IMR-90 (cell line): ENCODE data around the gene PTGR3. TPM values are rescaled to one million over a fixed set of nuclear protein-coding genes. Genes with fewer than 3 reads are reported as not detected.
A peak's percentile ranks its signal among the peaks of the same experiment; 100 is the strongest.

ENCODE experiments used
- ATAC-seq: fragments of 200-7000 bp; cut with Tn5 transposase; 2 replicates; pipeline ENCODE4 v1.9.1; 2020; ENCODE audit warnings: low read depth, mild to moderate bottlenecking, moderate library complexity
- Bru-seq: library from RNA; stranded (reverse); fragments of 400-500 nt; gene quantifications from one replicate; lab custom pipeline; 2021; lab: Mats Ljungman, UMichigan
- BruChase-seq, 2 experiments: library from RNA; stranded (reverse); fragments of 400-500 nt; gene quantifications; one replicate each; lab custom pipeline; 2021; lab: Mats Ljungman, UMichigan
- BruUV-seq: library from RNA; stranded (reverse); fragments of 400-500 nt; replicated peaks from 2 replicates; lab custom pipeline; 2021; lab: Mats Ljungman, UMichigan
- CTCF ChIA-PET: fragments of 300-600 bp; formaldehyde crosslinking; extraction: SDS; loops from one replicate; lab custom pipeline; 2021; ENCODE audit warnings: antibody characterized with exemption; lab: Yijun Ruan, JAX
- POLR2A ChIA-PET: fragments of 300-600 bp; sonication (Branson Sonifier 250); formaldehyde crosslinking; loops from one replicate; lab custom pipeline; 2022; ENCODE audit warnings: antibody characterized with exemption; ENCODE audit not compliant: unreplicated experiment; lab: Charles Lee
- DNase-seq: peaks from one replicate; pipeline ENCODE4 v3.0.0; 2013
- H2AFZ ChIP-seq: replicated peaks from 2 replicates; pipeline ENCODE3; 2013; ENCODE audit warnings: low read length, mild to moderate bottlenecking; ENCODE audit not compliant: poor library complexity
- H2AK5ac ChIP-seq: 2 replicates; pipeline ENCODE4 v1.6.1; 2013; ENCODE audit warnings: low read depth, low read length, inconsistent platforms
- H2AK9ac ChIP-seq: replicated peaks from 2 replicates; pipeline ENCODE3; 2013; ENCODE audit warnings: mild to moderate bottlenecking, low read depth, low read length, moderate library complexity; ENCODE audit not compliant: poor library complexity
- H2BK120ac ChIP-seq: 2 replicates; pipeline ENCODE4 v1.6.1; 2013; ENCODE audit warnings: low read depth, low read length, inconsistent platforms
- H2BK15ac ChIP-seq: 3 replicates; pipeline ENCODE4 v1.6.1; 2013; ENCODE audit warnings: low read depth, low read length, inconsistent platforms
- H2BK20ac ChIP-seq: 2 replicates; pipeline ENCODE4 v1.6.1; 2013; ENCODE audit warnings: low read depth, mild to moderate bottlenecking, inconsistent platforms, low read length, moderate library complexity
- H2BK5ac ChIP-seq: 2 replicates; pipeline ENCODE4 v1.6.1; 2013; ENCODE audit warnings: mild to moderate bottlenecking, low read depth, low read length, inconsistent platforms; ENCODE audit not compliant: poor library complexity, severe bottlenecking
- H3K14ac ChIP-seq: replicated peaks from 2 replicates; pipeline ENCODE4 v1.6.1; 2013; ENCODE audit warnings: low read depth, low read length, inconsistent platforms
- H3K18ac ChIP-seq: 2 replicates; pipeline ENCODE4 v1.6.1; 2013; ENCODE audit warnings: low read depth, low read length, control low read depth
- H3K23ac ChIP-seq: 2 replicates; pipeline ENCODE4 v1.6.1; 2013; ENCODE audit warnings: low read depth, low read length, inconsistent platforms
- H3K27ac ChIP-seq: 2 replicates; pipeline ENCODE4 v1.5.1; 2013; ENCODE audit warnings: mild to moderate bottlenecking, control low read depth, low read length; ENCODE audit not compliant: insufficient read depth
- H3K27me3 ChIP-seq: 2 replicates; pipeline ENCODE4 v1.6.1; 2013; ENCODE audit warnings: low read length; ENCODE audit not compliant: control insufficient read depth, insufficient read depth
- H3K36me3 ChIP-seq: 2 replicates; pipeline ENCODE4 v1.6.1; 2013; ENCODE audit warnings: low read length, mixed read lengths; ENCODE audit not compliant: control insufficient read depth, insufficient read depth
- H3K4ac ChIP-seq: 2 replicates; pipeline ENCODE4 v1.6.1; 2013; ENCODE audit warnings: low read depth, low read length, inconsistent platforms
- H3K4me1 ChIP-seq: 2 replicates; pipeline ENCODE4 v1.6.1; 2013; ENCODE audit warnings: low read length, mixed read lengths; ENCODE audit not compliant: control insufficient read depth, insufficient read depth
- H3K4me2 ChIP-seq: 2 replicates; pipeline ENCODE4 v1.6.1; 2013; ENCODE audit warnings: low read depth, mild to moderate bottlenecking, control low read depth, low read length, moderate library complexity
- H3K4me3 ChIP-seq: 2 replicates; pipeline ENCODE4 v1.5.1; 2013; ENCODE audit warnings: low read depth, mild to moderate bottlenecking, control low read depth, low read length, moderate library complexity; ENCODE audit not compliant: insufficient read depth
- H3K56ac ChIP-seq: 2 replicates; pipeline ENCODE4 v1.6.1; 2013; ENCODE audit warnings: low read length, inconsistent platforms; ENCODE audit not compliant: insufficient read depth; ENCODE audit errors: extremely low read depth
- H3K79me1 ChIP-seq, 2 experiments: 2 replicates each; pipeline ENCODE4 v1.6.1; 2013; ENCODE audit warnings: low read length in 2 of 2, inconsistent platforms in 1 of 2, low read depth in 1 of 2
- H3K9ac ChIP-seq: 2 replicates; pipeline ENCODE4 v1.6.1; 2013; ENCODE audit warnings: low read depth, low read length, control low read depth
- H3K9me1 ChIP-seq: 2 replicates; pipeline ENCODE4 v1.6.1; 2013; ENCODE audit warnings: low read length, inconsistent platforms; ENCODE audit not compliant: insufficient read depth
- H3K9me3 ChIP-seq: 2 replicates; pipeline ENCODE4 v1.6.1; 2013; ENCODE audit warnings: low read length; ENCODE audit not compliant: control insufficient read depth, insufficient read depth
- H4K20me1 ChIP-seq: 2 replicates; pipeline ENCODE4 v1.6.1; 2013; ENCODE audit warnings: low read length, inconsistent platforms; ENCODE audit not compliant: insufficient read depth
- H4K5ac ChIP-seq: 2 replicates; pipeline ENCODE4 v1.6.1; 2013; ENCODE audit warnings: mild to moderate bottlenecking, low read depth, low read length, control low read depth
- H4K8ac ChIP-seq, 2 experiments: 2 replicates each; pipeline ENCODE4 v1.6.1; 2013; ENCODE audit warnings: low read depth in 2 of 2, low read length in 2 of 2, control low read depth in 1 of 2, inconsistent platforms in 1 of 2
- H4K91ac ChIP-seq: 2 replicates; pipeline ENCODE4 v1.6.1; 2013; ENCODE audit warnings: low read depth, low read length, inconsistent platforms; ENCODE audit not compliant: insufficient read depth
- BHLHE40 ChIP-seq: fragments of 150-350 bp; IDR thresholded peaks from 2 replicates; pipeline ENCODE4 v1.6.1; 2016; ENCODE audit warnings: mild to moderate bottlenecking, low read depth, low read length
- CTCF ChIP-seq: conservative IDR thresholded peaks from 2 replicates; pipeline ENCODE4 v1.5.1; 2012; ENCODE audit warnings: mild to moderate bottlenecking, low read depth, low read length, improper control_type of control experiment
- MAZ ChIP-seq: IDR thresholded peaks from 2 replicates; pipeline ENCODE4 v1.6.1; 2012; ENCODE audit warnings: low read depth, mild to moderate bottlenecking, low read length, improper control_type of control experiment, moderate library complexity, borderline replicate concordance
- NFE2L2 ChIP-seq: fragments of 150-350 bp; IDR thresholded peaks from 2 replicates; pipeline ENCODE4 v1.6.1; 2016; ENCODE audit warnings: low read depth, mild to moderate bottlenecking, low read length
- RCOR1 ChIP-seq: IDR thresholded peaks from 2 replicates; pipeline ENCODE4 v1.6.1; 2012; ENCODE audit warnings: mild to moderate bottlenecking, low read length, improper control_type of control experiment; ENCODE audit not compliant: insufficient replicate concordance
- SMC3 ChIP-seq: fragments of 150-350 bp; IDR thresholded peaks from 2 replicates; pipeline ENCODE4 v1.6.1; 2016; ENCODE audit warnings: low read depth, mild to moderate bottlenecking, antibody characterized with exemption, low read length, moderate library complexity
- USF2 ChIP-seq: fragments of 150-350 bp; IDR thresholded peaks from 2 replicates; pipeline ENCODE4 v1.6.1; 2017; ENCODE audit warnings: mild to moderate bottlenecking, antibody characterized with exemption, low read length, low read depth
- WGBS, 2 experiments: methylation state at CpG; one replicate each; pipeline versions ENCODE4 v1.1.5 to v1.1.7; 2013; ENCODE audit warnings: missing lambda C conversion rate in 2 of 2; ENCODE audit not compliant: insufficient read length in 1 of 2; ENCODE audit errors: extremely low coverage in 2 of 2; 5-methylcytosine and 5-hydroxymethylcytosine counted together
- dilution Hi-C: fragments of 300-500 bp; cut with HindIII; formaldehyde crosslinking; loops from one replicate; pipeline ENCODE4 v1.14.3; 2018; ENCODE audit warnings: low sequenced_read_pairs; ENCODE audit not compliant: unreplicated experiment
- in situ Hi-C: fragments of 300-500 bp; cut with MboI; formaldehyde crosslinking; loops from 3 replicates; pipeline ENCODE4 v1.14.3; 2019; ENCODE audit warnings: low sequenced_read_pairs, inconsistent platforms, mixed read lengths
- intact Hi-C: fragments of 100-400 bp; cut with micrococcal nuclease; formaldehyde crosslinking; loops from 2 replicates; pipeline ENCODE4 v1.10.0; 2022
- long read RNA-seq: library from polyadenylated mRNA; unstranded; transcript quantifications from one replicate; pipeline ENCODE4 v2.0.0, GENCODE V29; 2021; ENCODE audit not compliant: unreplicated experiment
- polyA plus RNA-seq, 3 experiments: library from polyadenylated mRNA; depleted of rRNA; stranded (reverse); fragments of >200 nt; gene quantifications; 2 replicates each; pipeline ENCODE4 v1.2.3, GENCODE V29; 2012; ENCODE audit warnings: low replicate concordance in 1 of 3
- total RNA-seq: library from RNA; depleted of rRNA; stranded (reverse); fragments of >200 nt; gene quantifications from 2 replicates; pipeline ENCODE4 v1.2.3, GENCODE V29; 2012; rRNA removed

PTGR3 gene, protein sequence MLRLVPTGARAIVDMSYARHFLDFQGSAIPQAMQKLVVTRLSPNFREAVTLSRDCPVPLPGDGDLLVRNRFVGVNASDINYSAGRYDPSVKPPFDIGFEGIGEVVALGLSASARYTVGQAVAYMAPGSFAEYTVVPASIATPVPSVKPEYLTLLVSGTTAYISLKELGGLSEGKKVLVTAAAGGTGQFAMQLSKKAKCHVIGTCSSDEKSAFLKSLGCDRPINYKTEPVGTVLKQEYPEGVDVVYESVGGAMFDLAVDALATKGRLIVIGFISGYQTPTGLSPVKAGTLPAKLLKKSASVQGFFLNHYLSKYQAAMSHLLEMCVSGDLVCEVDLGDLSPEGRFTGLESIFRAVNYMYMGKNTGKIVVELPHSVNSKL
- total RNA-seq: 16.1 and 16.9 TPM in 2 replicates
- 24.6 and 26.4 TPM in 2 replicates for polyA plus RNA-seq (2012; rRNA removed)
- 8.9 and 21.0 TPM in 2 replicates for polyA plus RNA-seq (2012; cell fraction: cytosol; rRNA removed)
- 22.4 and 44.0 TPM in 2 replicates for polyA plus RNA-seq (2012; cell fraction: nucleus; rRNA removed; ENCODE audit: low replicate concordance)
- percentile 72 among the genes with signal in this experiment for Bru-seq, nascent RNA
- percentile 73 among the genes with signal in this experiment for BruChase-seq, experiment 1, labeled RNA remaining after a 6-hour chase
- BruChase-seq, experiment 2, labeled RNA remaining after a 2-hour chase: percentile 93 among the genes with signal in this experiment
- long read RNA-seq, full-length matches to known transcripts: 45 of 49 reads
- long read RNA-seq, partial matches to known transcripts: 0 of 49 reads
- long read RNA-seq, other reads (novel, unspliced or antisense): 4 of 49 reads

DNA sequence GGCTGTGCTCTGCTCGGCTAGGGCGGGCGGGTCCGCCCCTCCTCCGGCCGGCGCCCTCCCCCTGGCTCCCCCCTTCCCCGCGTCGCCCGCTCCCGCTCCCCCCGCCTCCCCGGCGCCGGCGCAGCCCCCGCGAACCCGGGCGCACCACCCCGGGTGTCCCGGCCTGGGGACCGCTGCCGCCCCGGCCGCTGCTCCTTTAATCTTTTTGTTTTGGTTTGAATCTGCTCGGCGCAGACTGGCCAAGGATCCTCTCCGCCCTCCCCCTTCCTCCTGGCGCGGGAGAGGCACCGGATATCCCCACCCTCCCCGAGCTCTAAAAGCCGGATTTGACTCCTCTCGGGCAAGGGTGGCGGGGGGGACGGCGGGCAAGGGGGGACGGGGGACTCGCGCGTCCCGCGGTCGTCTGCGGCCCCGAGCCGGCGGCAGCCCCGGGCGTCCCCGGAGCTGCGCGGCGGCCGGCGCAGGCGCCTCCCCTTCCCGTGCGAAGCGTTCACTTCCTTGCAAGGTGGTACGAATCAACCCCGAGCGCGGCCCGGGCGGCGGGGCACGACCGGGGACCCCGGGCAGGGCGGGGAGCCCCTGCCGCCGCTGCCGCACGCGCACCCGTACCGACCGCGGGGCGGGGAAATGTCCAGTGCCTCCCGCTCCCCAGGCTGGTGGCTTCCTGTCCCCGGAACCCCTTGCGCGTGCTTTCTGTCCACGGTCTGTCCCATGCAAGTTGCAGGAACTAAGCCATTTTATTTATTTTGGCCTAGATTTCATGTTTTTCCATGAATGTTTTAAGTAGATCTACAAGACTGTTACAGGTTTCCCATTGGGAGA lies at the start of gene PTGR3:
PTGR3 (minus strand) TSS at position 11 of the 822 bp plus-strand sequence. CDS start 81 bp downstream, outside the sequence.
- Histone ChIP-seq H4K20me1 (peaks cover 4% of the 10 kb centered on the region; the same call in 1 of the 2 replicates), H3K14ac (peak within 1 kb of the TSS; percentile 85), H3K4ac (peak within 1 kb of the TSS; percentile 84), H2AFZ (peak within 1 kb of the TSS; percentile 89), H3K4me2 (peak within 1 kb of the TSS; percentile 98), H3K79me1 (peaks cover 9 to 29% of the 10 kb centered on the region in 2 experiments), H4K91ac (peak within 1 kb of the TSS; percentile 62), H3K4me1 (peaks cover 5% of the 10 kb centered on the region), H3K4me3 (peak within 1 kb of the TSS; percentile 90), H3K9me1 (no peaks in the 10 kb centered on the region), H2BK20ac (0 out of 2 replicates have a peak within 1 kb of the TSS, but pooled peaks have one; percentile 8), H3K56ac (peak within 1 kb of the TSS; percentile 88), H3K9ac (peak within 1 kb of the TSS; percentile 85), H3K36me3 (no peaks in the 10 kb centered on the region), H2AK9ac (peak within 1 kb of the TSS; percentile 81), H3K27me3 (no peaks in the 10 kb centered on the region), H3K23ac (peak within 1 kb of the TSS; percentile 88), H3K9me3 (no peaks in the 10 kb centered on the region), H2AK5ac (peak within 1 kb of the TSS; percentile 81), H4K5ac (peak within 1 kb of the TSS; percentile 90), H4K8ac (peak within 1 kb of the TSS; percentile 64; a peak in 3 of 4 replicates), H3K18ac (peak within 1 kb of the TSS; percentile 73), H3K27ac (peak within 1 kb of the TSS; percentile 98), H2BK15ac (peak within 1 kb of the TSS; percentile 7; the same call in 1 of the 3 replicates), H2BK120ac (peak within 1 kb of the TSS; percentile 74), H2BK5ac (peak within 1 kb of the TSS; percentile 91)
- POLR2A ChIA-PET: interaction anchor here (0.6 kb wide), 2 partner anchors 200 to 1224 kb away, joined by 3 read pairs; no protein-coding TSS in a partner anchor
- DNase-seq (peak; percentile 73), ATAC-seq (peak; percentile 57)
- in situ Hi-C loops (loop anchor here (5.0 to 25.0 kb wide), 2 partner anchors 273 to 1153 kb away; no protein-coding TSS in a partner anchor), dilution Hi-C loops (no loop called here), intact Hi-C loops (loop anchor here (5.0 to 10.0 kb wide), 5 partner anchors 265 to 1138 kb away; no protein-coding TSS in a partner anchor)
- WGBS, 2 experiments: 0% methylated on average over 20 of the region's 88 CpGs; no CpG with 5 or more reads in 1 of the 2 experiments
- no TSS peak for BruUV-seq
- no peak for TF ChIP-seq CTCF
- TF ChIP-seq MAZ: peak; percentile 34; the same call in 1 of the 2 replicates
- no peak for TF ChIP-seq RCOR1
- peak; percentile 54; the same call in 1 of the 2 replicates for TF ChIP-seq BHLHE40
- TF ChIP-seq NFE2L2: no peak
- no peak for TF ChIP-seq USF2
- no peak for TF ChIP-seq SMC3
- CTCF ChIA-PET: no interaction called here
